HL-60 (cell line): ENCODE results near the gene PTPRN2.

ENCODE experiments used
- GABPA ChIP-seq: IDR thresholded peaks from 2 replicates; pipeline ENCODE4 v1.6.1; 2012; ENCODE audit warnings: low read depth
- POLR2AphosphoS5 ChIP-seq: IDR thresholded peaks from 2 replicates; pipeline ENCODE4 v1.6.1; 2012; ENCODE audit warnings: low read depth
- TF ChIP-seq, protein P1 (sequence below): IDR thresholded peaks from one replicate; pipeline ENCODE4 v1.5.1; 2011; ENCODE audit warnings: low read length, control low read depth, inconsistent platforms; ENCODE audit not compliant: insufficient read depth

- TF ChIP-seq, protein P1, sequence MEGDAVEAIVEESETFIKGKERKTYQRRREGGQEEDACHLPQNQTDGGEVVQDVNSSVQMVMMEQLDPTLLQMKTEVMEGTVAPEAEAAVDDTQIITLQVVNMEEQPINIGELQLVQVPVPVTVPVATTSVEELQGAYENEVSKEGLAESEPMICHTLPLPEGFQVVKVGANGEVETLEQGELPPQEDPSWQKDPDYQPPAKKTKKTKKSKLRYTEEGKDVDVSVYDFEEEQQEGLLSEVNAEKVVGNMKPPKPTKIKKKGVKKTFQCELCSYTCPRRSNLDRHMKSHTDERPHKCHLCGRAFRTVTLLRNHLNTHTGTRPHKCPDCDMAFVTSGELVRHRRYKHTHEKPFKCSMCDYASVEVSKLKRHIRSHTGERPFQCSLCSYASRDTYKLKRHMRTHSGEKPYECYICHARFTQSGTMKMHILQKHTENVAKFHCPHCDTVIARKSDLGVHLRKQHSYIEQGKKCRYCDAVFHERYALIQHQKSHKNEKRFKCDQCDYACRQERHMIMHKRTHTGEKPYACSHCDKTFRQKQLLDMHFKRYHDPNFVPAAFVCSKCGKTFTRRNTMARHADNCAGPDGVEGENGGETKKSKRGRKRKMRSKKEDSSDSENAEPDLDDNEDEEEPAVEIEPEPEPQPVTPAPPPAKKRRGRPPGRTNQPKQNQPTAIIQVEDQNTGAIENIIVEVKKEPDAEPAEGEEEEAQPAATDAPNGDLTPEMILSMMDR, result no peak
- TF ChIP-seq GABPA, result no peak
- no peak for TF ChIP-seq POLR2AphosphoS5
Measured at GRCh38 chr7:158499082-158499455, 88.6 kb downstream of the PTPRN2 start.
